CD4-positive, alpha-beta T cell treated with Interleukin-6 at 100 ng/mL for 8 hours (primary cell): ENCODE data around the gene SREBF1.

Experiments used
- DNase-seq: peaks from one replicate; pipeline ENCODE4 v3.0.0-alpha.2; 2020; ENCODE audit warnings: mixed read lengths, low spot score

The SREBF1 gene

DNA sequence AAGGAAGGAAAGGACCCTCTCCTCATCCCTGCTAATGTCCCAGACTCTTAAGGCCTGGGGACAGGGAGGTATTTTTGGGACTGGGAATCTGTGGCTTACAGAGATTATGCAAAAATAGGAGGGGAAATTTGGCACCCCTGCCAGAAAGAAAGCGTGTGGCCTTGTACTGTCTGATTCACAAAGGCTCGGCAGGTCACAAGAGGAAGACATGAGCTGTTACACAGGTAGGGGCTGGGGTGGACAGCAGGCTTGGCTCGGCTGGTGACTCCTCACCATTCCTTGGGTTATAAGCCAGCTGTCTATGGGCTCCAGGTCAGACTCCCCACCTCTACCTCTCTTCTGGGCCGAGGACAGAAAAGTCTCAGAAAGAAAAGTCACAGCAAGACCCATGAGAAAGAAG, 20.7 kb upstream of the SREBF1 start:
- no peak for DNase-seq

DNA sequence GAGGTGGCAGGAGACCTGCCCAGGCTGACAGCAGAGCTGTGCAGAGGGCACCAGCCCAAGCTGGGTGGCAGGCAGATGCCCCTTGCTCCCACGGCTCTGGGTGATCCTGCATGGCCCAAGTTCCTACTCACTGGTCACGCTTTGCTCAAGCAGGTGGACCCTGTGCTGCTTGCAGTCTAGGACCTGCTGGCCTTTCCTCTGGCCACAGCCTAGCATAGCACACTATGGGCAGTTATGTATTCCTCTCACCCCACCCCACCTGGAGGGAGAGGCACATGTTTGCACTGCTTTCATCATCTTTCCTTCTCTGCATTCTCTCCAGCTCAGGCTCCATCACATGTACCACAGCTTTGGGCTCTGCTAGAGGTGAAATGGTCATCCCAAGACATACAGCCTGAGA, 19.6 kb upstream of the SREBF1 start:
- DNase-seq: no peak

DNA sequence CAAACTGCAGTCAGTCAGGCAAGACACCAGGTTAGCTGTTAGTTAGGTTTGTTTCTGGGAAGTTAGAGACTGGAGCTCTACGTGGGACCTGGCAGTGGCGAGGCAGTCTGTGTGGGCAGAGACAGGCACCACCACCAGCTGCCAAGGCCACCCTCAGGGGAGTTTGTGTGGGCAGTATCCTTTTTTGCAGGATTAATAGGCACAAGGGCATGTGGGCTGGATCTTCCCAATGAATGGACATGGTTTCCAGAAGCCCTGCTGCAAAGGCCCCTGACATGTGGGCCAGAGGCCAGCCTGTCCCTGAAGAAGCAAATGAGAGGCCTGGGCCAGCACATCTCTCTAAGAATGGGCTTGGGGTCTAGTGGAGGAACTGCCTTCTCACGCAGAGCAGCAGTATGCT, 19.2 kb upstream of the SREBF1 start:
- no peak for DNase-seq

DNA sequence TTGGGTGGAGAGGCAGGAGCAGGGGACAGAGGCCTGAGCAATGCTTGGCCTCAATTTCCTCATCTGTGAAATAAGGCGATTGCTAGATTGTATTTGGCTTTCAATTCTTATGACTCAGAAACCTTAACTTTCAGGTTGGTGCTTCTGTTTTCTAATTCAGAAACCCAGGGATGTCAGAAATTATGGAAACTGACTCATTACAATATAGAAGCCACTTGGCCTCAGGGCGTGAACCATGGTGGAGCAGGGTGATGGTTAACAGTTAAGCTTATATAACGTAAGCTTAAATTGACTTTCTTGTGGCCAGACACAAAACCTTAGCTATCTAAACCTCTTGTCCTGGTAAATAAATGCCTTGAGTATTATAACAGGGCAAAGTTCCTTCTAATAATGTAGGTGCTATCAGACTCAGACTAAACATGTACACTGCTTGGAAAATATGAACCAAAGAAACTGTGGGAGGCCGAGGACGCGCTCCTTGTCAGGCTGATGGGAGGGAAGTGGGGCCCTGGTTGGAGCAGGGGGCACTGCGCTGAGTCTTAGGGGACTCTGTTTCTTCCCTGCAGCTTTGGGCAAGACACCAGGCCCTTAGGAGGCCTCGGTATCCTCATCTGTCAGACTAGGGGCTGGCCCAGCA, 17.1 kb upstream of the SREBF1 start:
- DNase-seq: no peak

DNA sequence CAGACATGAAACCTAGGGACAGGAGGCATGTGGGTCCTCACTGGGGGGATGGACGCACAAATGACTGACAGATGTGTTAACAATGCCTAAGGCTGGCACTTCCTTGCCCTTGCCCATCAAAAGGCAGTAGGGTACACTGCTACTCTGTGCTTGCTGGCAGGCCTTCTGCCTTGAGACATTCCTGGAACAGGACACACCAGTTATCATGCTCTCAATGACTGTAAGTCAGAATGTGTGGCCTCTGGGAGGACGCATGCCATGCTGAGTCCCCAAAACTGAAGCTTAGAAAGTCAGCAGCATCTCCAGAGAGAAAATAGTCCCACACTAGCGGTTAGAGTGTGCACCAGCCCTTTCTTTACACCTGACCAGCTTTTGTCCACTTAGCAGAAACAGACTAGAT, 16.1 kb upstream of the SREBF1 start:
- no peak for DNase-seq

DNA sequence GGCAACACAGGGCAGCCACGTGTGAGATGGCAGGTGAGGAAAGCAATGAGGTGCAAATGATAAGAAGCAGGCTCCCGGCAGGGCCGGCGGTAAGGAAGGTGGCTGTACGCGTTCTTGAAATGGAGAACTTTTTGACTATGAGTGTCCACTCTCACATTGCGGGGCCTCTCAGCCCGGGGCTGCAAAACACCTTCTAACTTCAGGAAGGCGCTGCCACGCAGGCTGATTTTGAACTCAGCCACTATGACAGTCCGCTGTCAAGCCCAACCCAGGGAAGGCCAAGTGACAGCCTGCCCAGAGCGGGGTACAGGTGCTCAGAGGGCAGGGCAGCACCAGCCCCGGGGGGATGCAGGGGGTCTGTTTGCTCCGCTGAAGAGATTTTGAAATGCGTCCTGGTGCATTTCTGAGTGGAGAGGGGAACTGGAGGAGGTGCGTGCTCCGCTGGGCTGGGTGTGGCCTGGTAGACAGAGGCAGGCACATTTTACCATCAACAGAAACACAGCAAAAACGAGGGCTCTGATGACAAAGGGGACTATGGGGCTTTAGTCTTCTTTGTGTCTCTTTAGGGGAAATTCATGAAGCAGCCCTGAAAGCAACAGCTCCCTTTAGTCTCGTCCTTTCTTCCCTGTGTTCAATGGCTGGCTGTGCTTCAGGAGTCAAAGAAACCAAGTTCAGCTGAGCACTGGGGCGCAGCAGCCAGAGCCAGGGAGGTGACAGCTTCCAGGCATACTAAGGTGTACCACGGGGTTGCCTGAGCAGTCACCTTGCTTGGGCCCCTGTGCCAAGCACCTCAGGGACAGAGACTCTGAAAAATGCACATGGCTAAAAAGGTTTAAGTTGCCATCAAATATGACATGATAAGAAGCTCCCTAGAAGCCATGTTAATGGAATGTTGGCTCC, 14.6 kb upstream of the SREBF1 start:
- peak; percentile 27 for DNase-seq

DNA sequence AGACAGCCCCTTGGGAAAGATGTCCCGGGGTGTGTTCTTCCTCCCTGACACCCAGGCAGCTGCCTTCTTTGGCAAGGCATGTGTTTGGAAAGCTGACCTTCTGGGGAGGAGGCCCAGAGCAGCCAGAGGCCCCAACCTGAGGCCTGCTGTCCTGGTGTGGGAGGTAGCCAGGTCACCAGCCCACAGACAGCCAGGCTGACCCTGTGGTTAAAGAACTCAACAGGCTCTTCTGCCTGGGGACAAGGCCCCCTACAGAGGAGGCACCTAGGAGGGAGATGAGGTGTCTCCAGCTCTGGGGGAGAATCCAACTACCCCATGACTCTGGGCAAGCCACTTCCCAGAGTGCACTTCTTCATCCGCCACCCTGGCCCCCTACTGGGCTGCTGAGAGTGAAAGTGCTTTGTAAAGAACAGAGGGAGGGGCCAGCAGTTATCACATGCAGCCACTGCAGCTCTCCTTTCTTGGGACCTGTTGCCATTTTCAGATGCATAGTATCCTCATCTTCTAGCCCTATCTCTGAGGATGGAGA, 13.1 kb upstream of the SREBF1 start:
- DNase-seq: peak; percentile 82

GRCh38 chr17:17849147-17849820, 12.5 kb upstream of the SREBF1 start:
- peak; percentile 94 for DNase-seq

GRCh38 chr17:17848311-17849082, 11.7 kb upstream of the SREBF1 start:
- DNase-seq: no peak

- no peak for DNase-seq
These were observed 10.9 kb upstream of the SREBF1 start for GRCh38 chr17:17847726-17848125.

GRCh38 chr17:17847118-17847689, 10.4 kb upstream of the SREBF1 start:
- no peak for DNase-seq

- no peak for DNase-seq
These were observed 9.9 kb upstream of the SREBF1 start for GRCh38 chr17:17846645-17847044.

GRCh38 chr17:17846003-17846402, 9.2 kb upstream of the SREBF1 start:
- no peak for DNase-seq

GRCh38 chr17:17845046-17845775, 8.4 kb upstream of the SREBF1 start:
- DNase-seq: no peak

GRCh38 chr17:17844500-17844899, 7.7 kb upstream of the SREBF1 start:
- DNase-seq: no peak

- no peak for DNase-seq
These were observed 7.3 kb upstream of the SREBF1 start for GRCh38 chr17:17844079-17844478.

DNA sequence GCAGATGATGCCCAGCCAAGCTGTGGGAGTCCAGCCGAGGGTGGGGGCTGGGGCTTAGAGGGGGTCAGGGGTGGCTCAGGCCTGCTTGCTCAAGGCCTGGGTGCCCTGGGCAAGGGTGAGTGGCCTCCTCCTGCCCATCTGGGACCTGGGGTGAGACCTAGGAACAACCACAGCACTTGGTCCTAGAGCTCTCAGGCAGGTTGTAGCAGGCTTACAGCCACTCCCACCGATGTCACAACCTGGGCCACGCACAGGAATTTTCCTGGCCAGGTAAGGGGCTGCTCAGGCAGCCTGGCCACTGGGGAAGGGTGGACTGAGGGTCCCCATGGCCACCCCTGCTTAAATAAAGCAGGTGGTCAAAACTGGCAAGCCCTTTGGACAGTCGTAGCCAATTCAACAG, 6.3 kb upstream of the SREBF1 start:
- DNase-seq: no peak

GRCh38 chr17:17842111-17842876, 5.5 kb upstream of the SREBF1 start:
- no peak for DNase-seq

DNA sequence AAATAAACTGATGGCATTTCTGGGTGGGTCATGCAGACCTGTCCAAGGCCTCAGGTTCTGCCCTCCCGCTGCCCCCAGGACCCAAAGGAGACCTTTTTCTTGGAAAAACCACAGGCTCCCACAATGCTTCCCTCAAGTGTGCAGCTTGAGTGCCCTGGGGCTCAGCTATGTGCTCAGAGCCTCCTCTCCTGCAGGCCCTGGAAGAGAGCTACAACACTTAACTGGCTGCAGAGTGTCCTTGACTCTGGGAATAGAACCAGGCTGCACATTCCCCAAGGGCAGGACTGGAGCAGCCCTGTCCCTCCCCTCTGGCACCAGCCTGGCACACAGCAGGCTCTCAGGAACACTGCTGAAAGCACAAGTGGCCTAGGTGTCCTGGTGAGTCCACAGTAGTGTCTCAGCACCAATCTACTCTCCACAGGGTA, 4.8 kb upstream of the SREBF1 start:
- no peak for DNase-seq
